Dermis blood vessel endothelial cell (primary cell): ENCODE data around the gene PSMD1. TPM values are rescaled to one million over a fixed set of nuclear protein-coding genes. Genes with fewer than 3 reads are reported as not detected.
"Not testable (repeated sequence)": the region's sequence is repeated elsewhere in the genome, so short reads cannot be mapped to it uniquely, and the experiment has no call there.

Experiments
- DNase-seq: peaks from one replicate; pipeline ENCODE4 v3.0.0; 2010
- total RNA-seq: library from RNA; depleted of rRNA; stranded (reverse); fragments of >200 nt; gene quantifications from 2 replicates; pipeline ENCODE4 v1.2.3, GENCODE V29; 2014

PSMD1 gene
- total RNA-seq, 1 donor from 2014 or later: 115 TPM

- peak; percentile 26 for DNase-seq
Observed at GRCh38 chr2:231161252-231161839, 104.7 kb downstream of the PSMD1 start.

- DNase-seq: peak; percentile 85
Observed at GRCh38 chr2:231161877-231162329, 105.2 kb downstream of the PSMD1 start.

- DNase-seq: no peak
Observed at GRCh38 chr2:231163011-231163410, 106.3 kb downstream of the PSMD1 start.

GRCh38 chr2:231163414-231164095 is 106.9 kb downstream of the PSMD1 start:
- no peak for DNase-seq

- DNase-seq: peak; percentile 68
Observed at GRCh38 chr2:231167745-231168459, 111.2 kb downstream of the PSMD1 start.

- DNase-seq: peak; percentile 68
Observed at GRCh38 chr2:231168460-231169139, 111.9 kb downstream of the PSMD1 start.

- no peak for DNase-seq
Observed at GRCh38 chr2:231169488-231169887, 112.8 kb downstream of the PSMD1 start.

GRCh38 chr2:231170055-231170454 is 113.4 kb downstream of the PSMD1 start:
- no peak for DNase-seq

- no peak for DNase-seq
Observed at GRCh38 chr2:231172025-231172424, 115.4 kb downstream of the PSMD1 start.

GRCh38 chr2:231174211-231174651 is 117.6 kb downstream of the PSMD1 start:
- DNase-seq: peak; percentile 56

- DNase-seq: no peak
Observed at GRCh38 chr2:231176066-231176465, 119.4 kb downstream of the PSMD1 start.

- no peak for DNase-seq
Observed at GRCh38 chr2:231177156-231178025, 120.7 kb downstream of the PSMD1 start.

GRCh38 chr2:231178805-231179204 is 122.1 kb downstream of the PSMD1 start:
- not testable (repeated sequence) for DNase-seq

- peak; percentile 91 for DNase-seq
Observed at GRCh38 chr2:231181860-231182512, 125.3 kb downstream of the PSMD1 start.

- DNase-seq: no peak
Observed at GRCh38 chr2:231182513-231182899, 125.8 kb downstream of the PSMD1 start.

GRCh38 chr2:231183851-231184250 is 127.2 kb downstream of the PSMD1 start:
- DNase-seq: no peak

GRCh38 chr2:231184319-231184718 is 127.7 kb downstream of the PSMD1 start:
- no peak for DNase-seq

GRCh38 chr2:231185050-231185725 is 128.5 kb downstream of the PSMD1 start:
- DNase-seq: peak; percentile 56

GRCh38 chr2:231185886-231186285 is 129.2 kb downstream of the PSMD1 start:
- DNase-seq: no peak

- no peak for DNase-seq
Observed at GRCh38 chr2:231186325-231186724, 129.7 kb downstream of the PSMD1 start.
